Kasumi-1 (cell line): ENCODE measurements around the gene IFRD1.

ENCODE experiments used
- DNase-seq, 2 experiments: peaks; one replicate each; lab custom pipeline; 2025; lab: John Stamatoyannopoulos, UW

IFRD1 gene

DNA sequence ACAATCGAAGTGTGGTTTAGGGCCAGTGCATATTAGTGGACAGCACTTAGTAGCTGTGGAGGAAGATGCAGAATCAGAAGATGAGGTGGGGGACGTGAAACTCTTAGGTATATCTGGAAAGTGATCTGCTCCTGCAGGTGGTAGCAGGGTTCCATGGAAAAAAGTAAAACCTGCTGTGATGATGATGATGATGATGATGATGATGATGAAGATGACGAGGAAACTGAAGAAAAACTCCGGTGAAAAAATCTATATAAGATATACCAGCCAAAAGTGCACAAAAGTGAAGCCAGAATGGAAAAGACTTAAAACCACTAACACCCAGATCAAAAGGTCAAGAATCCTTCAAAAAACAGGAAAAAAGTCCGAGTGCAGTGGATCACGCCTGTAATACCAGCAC is 70.5 kb downstream of the IFRD1 start:
- DNase-seq: no peak

DNA sequence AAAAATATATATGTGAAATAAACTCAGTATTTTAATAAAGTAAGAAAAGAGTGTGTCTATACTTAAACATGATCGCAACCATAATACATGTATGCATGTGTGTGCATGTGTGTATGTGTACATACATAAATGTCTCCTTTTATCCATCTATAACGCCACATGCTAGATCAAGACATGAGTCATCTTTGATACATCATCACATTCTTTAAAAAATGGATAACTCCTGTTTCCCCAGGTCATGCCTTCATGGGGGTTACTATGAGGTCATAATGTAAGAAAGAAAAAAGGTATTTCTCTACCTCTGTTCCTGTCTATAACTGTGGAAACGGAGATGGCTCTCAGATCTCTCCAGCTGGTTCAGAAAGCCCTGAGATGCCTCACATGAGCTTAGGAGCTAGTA is 71.7 kb downstream of the IFRD1 start:
- no peak for DNase-seq

DNA sequence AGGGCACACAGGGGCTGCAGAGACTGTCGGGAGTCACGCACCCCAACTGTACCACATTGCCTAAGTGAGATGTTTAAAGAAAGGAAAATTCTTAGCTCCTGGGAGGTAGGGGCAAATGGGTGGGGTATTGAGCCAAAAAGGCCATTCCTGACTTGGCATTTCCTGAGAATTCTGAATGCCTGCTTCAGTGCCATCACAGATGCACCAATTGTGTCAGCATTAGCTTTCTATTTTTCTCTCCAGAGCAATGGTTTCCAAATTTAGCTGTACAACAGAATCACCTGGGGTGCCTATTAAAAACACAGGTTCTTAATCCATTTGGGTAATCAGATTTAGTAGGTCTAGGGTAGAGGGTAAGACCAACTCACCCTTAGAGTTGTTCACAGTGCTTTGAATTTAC is 73.6 kb downstream of the IFRD1 start:
- no peak for DNase-seq
